Skeletal muscle satellite cell (primary cell): ENCODE results near the gene COX5A.

ENCODE experiments used
- H3K27me3 ChIP-seq: 2 replicates; pipeline ENCODE4 v1.7.0; 2013; ENCODE audit warnings: low read length; ENCODE audit not compliant: control insufficient read depth, insufficient read depth
- H3K36me3 ChIP-seq: 2 replicates; pipeline ENCODE4 v1.7.0; 2013; ENCODE audit warnings: mild to moderate bottlenecking, control low read depth, low read length; ENCODE audit not compliant: insufficient read depth
- H3K4me1 ChIP-seq: 2 replicates; pipeline ENCODE4 v1.7.0; 2013; ENCODE audit warnings: low read length; ENCODE audit not compliant: control insufficient read depth, insufficient read depth
- H3K4me2 ChIP-seq: 2 replicates; pipeline ENCODE4 v1.7.0; 2013; ENCODE audit warnings: mild to moderate bottlenecking, low read length
- H3K4me3 ChIP-seq: 2 replicates; pipeline ENCODE4 v1.7.0; 2013; ENCODE audit warnings: low read length
- H3K9ac ChIP-seq: 2 replicates; pipeline ENCODE4 v1.7.0; 2013; ENCODE audit warnings: mild to moderate bottlenecking, low read depth, low read length, moderate library complexity
- H3K9me3 ChIP-seq: replicated peaks from 2 replicates; pipeline ENCODE4 v1.7.0; 2013; ENCODE audit warnings: mild to moderate bottlenecking, control low read depth, low read length

COX5A gene

DNA sequence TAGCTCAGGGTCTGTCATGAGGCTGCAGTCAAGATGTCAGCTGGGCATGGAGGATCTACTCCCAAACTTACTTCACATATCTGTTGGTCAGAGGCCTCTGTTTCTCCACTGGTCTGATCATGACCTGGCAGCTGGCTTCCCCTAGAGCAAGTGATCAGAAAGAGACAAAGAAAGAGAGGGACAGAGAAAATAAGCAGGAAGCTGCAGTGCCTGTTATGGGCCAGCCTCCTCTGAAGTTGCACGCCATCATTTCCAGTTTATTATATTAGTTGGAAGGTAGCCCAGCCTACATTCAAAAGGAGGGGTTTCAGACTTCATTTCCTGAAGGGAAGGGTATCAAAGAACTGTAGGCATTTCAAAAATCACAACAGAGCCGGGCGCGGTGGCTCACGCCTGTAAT, 23.7 kb upstream of the COX5A start:
- H3K27me3 ChIP-seq, result peaks cover 32% of the 10 kb centered on the region
- no peaks in the 10 kb centered on the region for H3K9me3 ChIP-seq
- peaks cover 34% of the 10 kb centered on the region for H3K4me1 ChIP-seq
- H3K4me2 ChIP-seq, result no peak overlapping the region
- H3K36me3 ChIP-seq, result no peaks in the 10 kb centered on the region
- no peak overlapping the region for H3K9ac ChIP-seq
- no peak overlapping the region for H3K4me3 ChIP-seq

DNA sequence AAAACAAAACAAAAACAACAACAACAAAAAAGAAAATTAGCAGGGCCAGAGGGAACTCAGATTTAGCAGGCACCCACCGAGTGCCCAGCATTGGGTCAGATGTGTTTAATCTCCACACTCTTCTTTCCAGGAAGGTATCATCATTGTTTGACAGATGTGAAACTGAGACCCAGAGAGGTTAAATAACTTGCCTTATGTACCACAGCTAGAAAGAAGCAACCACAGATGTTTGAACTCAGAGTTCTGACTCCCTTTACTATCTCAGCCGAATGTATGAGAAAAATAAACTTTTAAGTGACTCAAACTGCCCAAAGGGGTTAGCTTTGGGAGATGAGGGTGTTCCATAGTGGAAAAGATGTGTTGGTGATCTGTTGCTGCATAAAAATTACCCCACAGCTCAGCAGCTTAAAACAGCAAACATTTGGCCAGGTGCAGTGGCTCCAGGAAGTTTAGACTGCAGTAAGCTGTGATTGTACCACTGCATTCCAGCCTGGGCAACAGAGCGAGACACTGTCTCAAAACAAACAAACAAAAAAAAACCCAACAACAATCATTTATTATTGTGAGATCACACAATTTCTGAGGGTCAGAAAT, 23.2 kb upstream of the COX5A start:
- H3K4me1 ChIP-seq, result peaks cover 39% of the 10 kb centered on the region
- peaks cover 32% of the 10 kb centered on the region for H3K27me3 ChIP-seq
- no peaks in the 10 kb centered on the region for H3K36me3 ChIP-seq
- H3K9ac ChIP-seq, result no peak overlapping the region
- no peak overlapping the region for H3K4me2 ChIP-seq
- no peaks in the 10 kb centered on the region for H3K9me3 ChIP-seq
- H3K4me3 ChIP-seq, result no peak overlapping the region

- Histone ChIP-seq H3K4me1 (peaks cover 46% of the 10 kb centered on the region), H3K9ac (no peak overlapping the region), H3K4me2 (no peak overlapping the region), H3K36me3 (no peaks in the 10 kb centered on the region), H3K27me3 (peaks cover 41% of the 10 kb centered on the region), H3K4me3 (no peak overlapping the region), H3K9me3 (no peaks in the 10 kb centered on the region)
Measured at GRCh38 chr15:74960286-74960685, 22.4 kb upstream of the COX5A start.

DNA sequence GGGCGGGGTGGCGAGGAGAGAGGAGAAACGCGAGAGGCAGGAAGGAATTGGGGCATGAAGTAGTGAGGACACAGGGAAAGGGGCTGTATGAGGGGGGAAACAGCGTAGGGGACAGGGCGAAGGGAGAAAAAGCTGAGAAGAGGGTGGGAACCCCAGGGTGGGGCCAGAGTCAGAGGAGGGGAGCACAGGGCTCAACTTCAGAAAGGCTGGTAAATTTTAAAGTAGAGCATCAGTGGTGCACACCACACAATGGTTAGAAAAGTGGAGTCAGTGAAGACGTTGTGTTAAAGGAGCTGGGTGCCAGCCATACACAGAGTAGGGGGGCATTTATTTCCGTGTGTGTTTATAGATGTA, 21.7 kb upstream of the COX5A start:
- H3K4me3 ChIP-seq, result no peak overlapping the region

DNA sequence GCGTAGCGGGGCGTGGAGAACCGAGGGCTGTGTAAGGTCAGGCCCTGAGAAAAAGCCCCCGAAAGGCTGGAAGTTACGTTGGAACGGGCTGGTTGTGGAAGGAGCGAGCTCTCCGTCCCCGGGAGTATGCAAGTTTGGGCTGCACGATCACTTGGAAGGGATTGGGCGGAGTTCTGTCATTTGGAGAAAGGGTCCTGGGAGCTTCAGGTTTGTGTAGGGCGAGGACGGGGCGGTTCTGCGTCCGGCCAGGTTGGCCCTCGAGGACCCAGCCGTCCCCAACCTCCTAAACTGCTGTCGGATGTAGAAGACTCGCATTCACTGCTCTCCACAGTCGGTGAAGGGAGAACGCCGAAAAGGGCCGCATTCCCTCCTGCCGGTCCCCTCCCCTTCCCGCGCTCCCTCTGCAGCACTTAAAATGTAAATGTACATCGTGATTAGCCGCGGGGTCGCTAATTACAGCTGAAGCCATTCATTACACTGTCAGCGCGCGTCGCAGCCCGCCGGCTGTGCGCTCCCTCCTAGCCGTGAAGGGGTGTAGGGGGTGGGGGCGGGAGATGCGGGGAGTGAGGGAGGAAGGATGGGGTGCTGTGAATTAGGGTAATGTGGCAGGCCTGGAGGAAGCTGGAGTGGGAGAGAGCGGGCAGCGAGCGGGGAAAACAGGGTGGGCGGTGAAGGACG, 21.2 kb upstream of the COX5A start:
- Histone ChIP-seq H3K36me3 (no peaks in the 10 kb centered on the region), H3K9me3 (no peaks in the 10 kb centered on the region), H3K4me2 (peak overlapping the region; percentile 92), H3K27me3 (peaks cover 43% of the 10 kb centered on the region), H3K4me1 (peaks cover 36% of the 10 kb centered on the region), H3K4me3 (peak overlapping the region; percentile 68), H3K9ac (peak overlapping the region; percentile 49)

More for the DNA sequence above, 21.7 kb upstream of the COX5A start:
- Histone ChIP-seq H3K27me3 (peaks cover 43% of the 10 kb centered on the region), H3K9ac (no peak overlapping the region), H3K4me1 (peaks cover 41% of the 10 kb centered on the region), H3K9me3 (no peaks in the 10 kb centered on the region), H3K36me3 (no peaks in the 10 kb centered on the region), H3K4me2 (no peak overlapping the region)

DNA sequence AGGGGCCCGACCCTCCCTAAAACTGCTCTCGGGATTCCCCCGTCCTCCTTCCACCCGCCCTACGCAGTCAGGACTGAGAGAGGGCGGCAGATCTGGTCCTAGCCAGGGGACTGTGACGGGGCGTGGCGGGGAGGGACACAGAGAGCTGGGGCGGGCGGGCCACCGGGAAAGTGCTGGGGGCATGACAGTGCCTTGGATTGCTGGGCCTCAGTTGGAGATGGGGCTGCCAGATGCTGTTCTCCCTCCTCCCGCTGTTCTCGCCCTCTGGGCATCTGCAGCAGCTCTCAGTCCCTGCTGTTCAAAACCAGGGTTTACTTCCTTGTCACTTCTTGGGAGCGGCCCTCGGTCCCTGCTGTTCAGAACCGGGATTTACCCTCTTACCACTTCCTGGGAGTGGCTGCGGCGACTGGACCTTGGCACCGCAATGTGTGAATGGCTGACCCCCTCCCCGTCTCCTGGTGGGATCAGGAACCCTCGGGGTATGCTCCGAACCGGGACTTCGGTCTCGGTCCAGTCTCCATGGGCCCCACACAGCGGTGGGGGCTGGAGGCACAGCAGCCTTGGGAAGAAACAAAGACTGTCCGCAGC, 20.5 kb upstream of the COX5A start:
- H3K4me1 ChIP-seq, result peaks cover 36% of the 10 kb centered on the region
- H3K9ac ChIP-seq, result peak overlapping the region; percentile 49

DNA sequence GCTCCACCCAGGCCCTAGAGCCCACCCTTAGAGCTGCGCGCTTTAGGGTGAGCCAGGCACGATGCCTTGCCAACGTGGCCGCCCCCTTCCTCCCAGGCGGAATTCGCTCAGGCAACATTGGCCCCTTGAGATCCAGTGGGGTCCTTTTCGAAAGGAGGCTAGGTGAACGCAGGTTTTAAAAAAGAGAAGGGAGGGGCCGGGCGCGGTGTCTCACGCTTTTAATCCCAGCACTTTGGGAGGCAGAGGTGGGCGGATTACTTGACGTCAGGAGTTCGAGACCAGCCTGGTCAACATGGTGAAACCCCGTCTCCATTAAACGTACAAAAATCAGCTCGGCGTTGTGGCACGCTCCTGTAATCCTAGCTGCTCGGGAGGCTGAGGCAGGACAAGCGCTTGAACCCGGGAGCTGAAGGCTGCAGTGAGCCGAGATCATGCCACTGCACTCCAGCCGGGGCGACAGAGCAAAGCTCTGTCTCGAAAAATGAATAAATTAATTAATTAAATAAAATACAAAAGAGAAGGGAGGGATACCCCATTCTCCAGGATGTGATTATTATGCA, 19.7 kb upstream of the COX5A start:
- no peaks in the 10 kb centered on the region for H3K9me3 ChIP-seq
- peaks cover 36% of the 10 kb centered on the region for H3K4me1 ChIP-seq
- H3K4me3 ChIP-seq, result peak overlapping the region; percentile 74
- H3K4me2 ChIP-seq, result peak overlapping the region; percentile 92
- no peaks in the 10 kb centered on the region for H3K36me3 ChIP-seq
- H3K9ac ChIP-seq, result peak overlapping the region; percentile 59
- H3K27me3 ChIP-seq, result peaks cover 43% of the 10 kb centered on the region

More for the DNA sequence above, 20.5 kb upstream of the COX5A start:
- Histone ChIP-seq H3K36me3 (no peaks in the 10 kb centered on the region), H3K9me3 (no peaks in the 10 kb centered on the region), H3K27me3 (peaks cover 43% of the 10 kb centered on the region), H3K4me3 (peak overlapping the region; percentile 68), H3K4me2 (peak overlapping the region; percentile 92)

DNA sequence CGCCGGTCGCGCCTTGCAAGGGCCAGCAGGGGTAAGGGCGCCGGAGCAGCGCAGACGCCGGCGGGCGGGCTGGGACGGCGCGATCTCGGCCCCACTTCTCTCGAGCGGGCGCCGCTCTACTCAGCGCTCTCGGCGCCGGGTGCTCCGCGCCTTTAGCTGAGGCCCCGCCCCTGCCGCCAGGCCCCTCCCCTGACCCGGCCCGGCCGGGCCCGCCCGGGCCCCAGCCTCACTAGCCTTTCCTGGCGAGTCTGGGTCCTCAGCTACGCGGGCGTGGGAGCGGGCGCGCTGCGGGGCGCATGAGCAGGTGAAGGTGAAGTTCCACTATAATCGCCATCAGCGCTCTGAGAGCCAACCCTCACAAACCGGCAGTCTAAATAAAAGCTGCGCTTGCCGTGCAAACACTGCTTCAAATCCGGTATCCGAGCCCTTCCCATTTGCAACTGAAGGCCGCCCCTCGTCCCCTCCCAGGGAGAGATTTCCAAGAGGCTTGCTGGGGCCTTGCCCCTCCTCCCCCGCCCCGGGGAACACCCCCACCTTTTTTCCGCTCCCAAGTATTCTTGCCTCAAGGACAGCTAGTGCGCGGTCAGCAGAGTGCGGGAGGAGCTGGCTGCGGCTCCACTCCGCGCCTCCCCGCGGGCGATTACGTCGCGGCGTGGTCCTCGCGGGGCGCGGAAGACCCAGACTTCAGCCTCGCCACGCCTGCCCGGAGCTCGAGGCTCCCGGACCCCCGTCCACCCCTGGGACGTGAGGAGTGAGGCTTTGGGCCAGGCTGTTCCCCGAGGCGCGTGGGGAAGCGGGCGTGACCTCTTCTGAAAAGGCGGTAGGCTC, 19.0 kb upstream of the COX5A start, which contains the start of gene RPP25:
TSS of gene RPP25 (minus strand) at position 125 of the 828 bp plus-strand sequence. CDS start 189 bp downstream, outside the sequence.
- Histone ChIP-seq H3K9ac (peak within 1 kb of the TSS; percentile 59), H3K36me3 (no peaks in the 10 kb centered on the region), H3K27me3 (peaks cover 43% of the 10 kb centered on the region), H3K4me3 (peak within 1 kb of the TSS; percentile 74), H3K4me1 (peaks cover 36% of the 10 kb centered on the region), H3K9me3 (no peaks in the 10 kb centered on the region), H3K4me2 (peak within 1 kb of the TSS; percentile 92)

GRCh38 chr15:74955796-74956647, 18.1 kb upstream of the COX5A start:
- Histone ChIP-seq H3K9me3 (no peaks in the 10 kb centered on the region), H3K4me3 (peak overlapping the region; percentile 74), H3K36me3 (no peaks in the 10 kb centered on the region), H3K9ac (peak overlapping the region; percentile 59), H3K4me1 (peaks cover 36% of the 10 kb centered on the region), H3K4me2 (peak overlapping the region; percentile 92), H3K27me3 (peaks cover 43% of the 10 kb centered on the region)

GRCh38 chr15:74955017-74955416, 17.1 kb upstream of the COX5A start:
- peaks cover 36% of the 10 kb centered on the region for H3K4me1 ChIP-seq
- H3K4me3 ChIP-seq, result no peak overlapping the region
- H3K27me3 ChIP-seq, result peaks cover 39% of the 10 kb centered on the region

More at GRCh38 chr15:74955017-74955416, 17.1 kb upstream of the COX5A start:
- Histone ChIP-seq H3K36me3 (no peaks in the 10 kb centered on the region), H3K4me2 (no peak overlapping the region), H3K9ac (no peak overlapping the region), H3K9me3 (no peaks in the 10 kb centered on the region)
